NCI-H69 (cell line): Measurements from ENCODE around the gene TTC39B.

Source experiments
- DNase-seq: peaks from one replicate; lab custom pipeline; 2025; lab: John Stamatoyannopoulos, UW

The TTC39B gene

GRCh38 chr9:15304632-15305031 lies 2.4 kb downstream of the TTC39B start:
- DNase-seq, result peak; percentile 42

DNA sequence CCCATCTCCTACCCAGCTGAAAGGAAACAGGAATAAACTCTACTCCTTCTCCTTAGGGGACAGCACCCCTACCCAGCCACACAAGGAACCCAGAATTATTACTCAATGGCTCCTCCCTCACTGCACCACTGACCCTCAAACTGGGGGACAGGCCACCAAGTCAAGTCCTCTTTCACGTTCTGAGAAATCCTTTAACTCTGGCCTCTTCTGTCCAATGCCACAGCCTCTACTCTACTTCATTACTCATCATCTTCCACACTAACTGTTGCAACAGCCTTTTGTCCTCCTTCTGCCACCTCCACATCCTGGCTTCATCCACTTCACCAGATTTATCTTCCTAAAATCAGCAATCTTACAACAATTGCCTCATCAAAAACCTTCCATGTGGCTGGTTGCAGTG lies 6.8 kb downstream of the TTC39B start:
- DNase-seq, result no peak

- no peak for DNase-seq
These were observed 7.6 kb downstream of the TTC39B start for GRCh38 chr9:15299374-15299939.

DNA sequence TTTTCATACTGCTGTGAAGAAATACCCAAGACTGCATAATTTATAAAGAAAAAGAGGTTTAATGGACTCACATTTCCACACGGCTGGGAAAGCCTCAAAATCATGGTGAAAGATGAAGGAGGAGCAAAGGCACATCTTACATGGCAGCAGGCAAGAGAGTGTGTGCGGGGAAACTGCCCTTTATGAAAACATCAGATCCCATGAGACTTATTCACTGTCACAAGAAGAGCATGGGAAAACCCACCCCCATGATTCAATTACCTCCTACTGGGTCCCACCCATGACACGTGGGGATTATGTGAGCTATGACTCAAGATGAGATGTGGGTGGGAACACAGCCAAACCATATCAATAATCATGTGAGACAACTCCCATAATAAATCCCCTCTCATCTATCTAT lies 8.7 kb downstream of the TTC39B start:
- no peak for DNase-seq

- DNase-seq, result peak; percentile 68
These were observed 11.1 kb downstream of the TTC39B start for GRCh38 chr9:15295761-15296405.

DNA sequence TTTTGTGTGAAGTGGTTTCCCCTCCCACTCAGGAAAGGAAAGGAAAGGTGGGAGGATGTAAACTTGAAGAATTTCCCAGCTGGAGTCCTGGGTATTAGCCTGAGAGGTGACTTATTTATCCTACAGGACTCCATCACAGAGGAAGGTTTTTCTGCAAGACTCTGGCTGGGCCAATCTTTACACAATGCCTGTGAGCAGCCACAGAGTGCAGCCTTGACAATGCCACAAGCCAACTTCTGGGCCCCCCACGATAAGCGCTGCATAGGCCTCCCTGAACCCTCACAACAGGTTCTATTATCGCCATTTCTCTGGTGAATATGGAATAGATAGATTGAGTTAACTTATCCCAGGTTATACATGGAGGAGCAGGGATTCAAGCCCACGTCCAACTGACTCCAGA lies 12.4 kb downstream of the TTC39B start:
- peak; percentile 82 for DNase-seq

GRCh38 chr9:15293804-15294316 lies 13.2 kb downstream of the TTC39B start:
- peak; percentile 61 for DNase-seq

- DNase-seq, result no peak
These were observed 13.9 kb downstream of the TTC39B start for GRCh38 chr9:15293084-15293483.

DNA sequence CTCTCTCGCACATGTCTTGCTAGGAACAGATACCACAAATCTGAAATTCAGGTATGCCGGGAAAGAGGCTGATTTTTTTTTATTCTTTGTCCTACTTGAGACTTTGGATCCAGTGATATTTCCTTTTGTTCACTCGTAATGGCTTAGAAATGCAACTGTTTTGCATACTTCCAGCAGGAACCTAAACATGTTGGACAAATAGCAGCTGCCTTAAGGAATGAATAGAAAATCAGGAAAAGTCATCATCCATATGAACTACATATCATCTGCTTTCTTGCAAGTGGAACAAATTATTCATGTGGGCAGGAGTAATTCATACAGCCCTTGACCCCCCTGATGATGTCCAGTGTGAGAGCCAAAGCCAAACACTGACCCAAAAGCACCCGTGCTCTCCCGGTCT lies 17.4 kb downstream of the TTC39B start:
- DNase-seq, result no peak

DNA sequence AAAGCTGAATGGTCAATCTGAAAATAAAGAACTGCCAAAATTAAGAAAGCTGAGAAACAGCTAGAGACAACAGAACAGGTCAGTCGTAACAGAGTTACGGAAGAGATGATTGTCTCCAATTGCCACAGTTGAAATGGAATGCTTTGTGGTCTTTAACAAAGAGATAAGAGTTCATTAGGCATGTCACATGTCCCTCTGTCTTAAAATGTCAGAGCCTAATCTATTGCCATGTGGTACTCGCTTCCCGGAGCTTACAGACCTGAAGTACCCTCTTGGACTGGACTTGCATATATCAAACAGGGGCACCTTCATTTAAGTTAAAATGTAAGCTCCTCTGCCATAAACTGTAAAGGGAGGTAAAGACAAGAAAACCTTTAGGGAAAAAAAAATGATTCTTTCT lies 19.7 kb downstream of the TTC39B start:
- DNase-seq, result no peak

DNA sequence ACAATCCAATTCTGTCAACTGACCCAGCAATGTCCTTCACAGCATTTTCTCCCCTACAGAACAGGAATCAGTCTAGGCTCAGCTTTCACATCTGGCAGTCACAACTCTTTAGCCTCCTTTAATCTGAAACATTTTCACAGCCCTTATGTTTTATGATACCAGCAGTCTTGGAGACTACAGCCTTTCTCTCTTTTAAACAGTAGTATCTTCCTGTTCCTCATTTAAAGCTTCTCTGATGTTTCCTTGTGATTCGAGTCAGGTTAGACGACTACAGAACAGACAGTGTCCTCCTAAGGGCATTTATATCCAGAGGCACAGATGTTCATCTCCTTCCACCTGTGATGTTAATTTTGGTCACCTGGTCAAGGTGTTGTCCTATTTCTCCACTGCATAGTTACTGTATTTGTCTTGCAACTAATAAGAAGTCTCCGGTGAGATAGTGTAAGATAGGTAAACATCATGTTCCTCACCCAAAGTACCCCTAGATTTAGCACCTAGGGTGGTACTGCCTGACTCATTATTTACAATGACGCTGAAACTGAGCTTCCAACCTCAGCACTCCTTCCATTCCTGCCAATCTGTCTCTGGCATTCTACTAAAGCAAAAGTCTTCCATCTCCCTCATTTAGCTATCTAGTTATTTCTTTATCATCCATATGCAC lies 20.7 kb downstream of the TTC39B start:
- DNase-seq, result peak; percentile 86

DNA sequence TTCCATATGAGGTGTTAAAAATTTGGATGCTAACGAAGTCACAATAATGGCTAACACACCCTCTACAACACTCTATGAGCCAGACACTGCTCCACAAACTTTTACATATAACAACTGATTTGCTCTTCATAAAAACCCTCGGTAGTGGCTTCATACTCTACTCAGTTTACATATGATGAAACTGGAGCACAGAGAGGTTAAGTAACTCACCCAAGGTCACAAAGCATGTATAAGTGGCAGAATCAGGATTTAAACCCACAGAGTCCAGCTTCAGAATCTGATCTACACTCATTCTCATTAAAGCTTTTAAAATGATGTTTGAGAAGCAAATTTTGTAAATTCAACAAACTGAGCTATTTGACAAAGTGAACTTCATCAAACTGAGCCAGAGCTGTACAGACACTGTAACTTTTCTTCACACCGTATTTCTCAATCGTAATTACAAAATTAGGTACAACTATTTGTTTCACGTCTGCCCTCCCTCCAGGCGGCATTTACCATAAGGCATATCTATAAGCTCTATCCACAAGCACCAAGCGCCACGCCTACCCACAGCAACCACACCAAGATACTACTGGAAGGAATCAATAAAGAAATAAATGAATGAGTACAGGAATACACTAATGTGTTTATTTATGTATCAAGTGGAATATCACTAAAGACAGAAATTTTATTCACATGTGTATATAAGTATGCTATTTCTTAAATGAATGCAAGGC lies 24.3 kb downstream of the TTC39B start:
- DNase-seq, result no peak

- DNase-seq, result no peak
These were observed 26.4 kb downstream of the TTC39B start for GRCh38 chr9:15280647-15281046.

DNA sequence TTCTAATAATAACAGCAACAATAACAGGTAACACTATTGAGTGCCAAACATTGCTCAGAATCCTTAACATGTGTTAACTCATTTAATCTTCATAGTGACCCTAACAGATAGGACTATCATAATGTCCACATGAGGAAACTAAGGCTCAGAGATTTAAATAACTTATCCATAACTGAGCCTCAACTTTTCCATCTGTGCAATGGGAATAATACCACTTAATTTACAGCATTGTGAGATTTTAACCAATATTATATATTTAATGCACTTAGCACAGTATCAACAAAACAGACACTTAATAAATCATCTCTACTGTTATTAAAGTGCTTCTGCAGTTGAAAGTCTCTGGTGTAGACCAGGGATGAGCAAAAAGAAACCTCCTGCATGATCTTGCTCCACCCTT lies 28.2 kb downstream of the TTC39B start:
- no peak for DNase-seq

GRCh38 chr9:15278091-15278687 lies 28.8 kb downstream of the TTC39B start:
- DNase-seq, result no peak

- peak; percentile 63 for DNase-seq
These were observed 29.5 kb downstream of the TTC39B start for GRCh38 chr9:15277400-15278090.

- DNase-seq, result peak; percentile 55
These were observed 30.6 kb downstream of the TTC39B start for GRCh38 chr9:15276328-15276938.

GRCh38 chr9:15274425-15274824 lies 32.6 kb downstream of the TTC39B start:
- no peak for DNase-seq

DNA sequence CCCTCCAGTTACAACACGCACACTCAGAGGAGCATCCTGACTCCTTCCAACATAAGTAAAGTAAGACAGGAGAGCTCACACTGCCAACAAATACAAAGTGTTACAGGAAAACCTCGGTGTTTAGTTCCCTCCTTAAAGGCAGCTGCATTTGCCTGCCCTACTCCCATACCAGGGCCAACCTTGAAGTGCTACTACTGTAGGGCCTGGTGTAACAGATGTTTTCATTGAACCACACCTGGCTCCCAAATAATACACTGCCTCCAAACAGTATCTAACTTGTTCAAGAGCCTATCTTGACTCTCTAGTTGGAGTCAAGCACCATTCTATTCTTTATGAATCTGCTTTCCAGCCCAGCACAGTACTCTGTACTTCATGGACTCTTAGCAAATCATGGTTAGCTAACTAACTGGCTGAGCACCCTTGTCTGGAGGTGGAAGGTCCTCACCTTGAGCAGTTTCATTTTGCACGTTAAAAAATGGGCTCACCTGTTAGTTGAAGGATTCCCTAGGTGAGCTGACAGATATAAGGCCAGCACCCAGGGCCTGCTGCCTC lies 34.6 kb downstream of the TTC39B start:
- DNase-seq, result no peak

GRCh38 chr9:15271403-15271802 lies 35.6 kb downstream of the TTC39B start:
- no peak for DNase-seq

GRCh38 chr9:15268782-15269181 lies 38.2 kb downstream of the TTC39B start:
- DNase-seq, result no peak
